Panc1 (cell line): ENCODE measurements around the gene CPNE9. TPM values are rescaled to one million over a fixed set of nuclear protein-coding genes. Genes with fewer than 3 reads are reported as not detected.

Source experiments
- ATAC-seq: fragments of 200-7000 bp; cut with Tn5 transposase; 2 replicates; pipeline ENCODE4 v1.9.1; 2020; ENCODE audit warnings: mild to moderate bottlenecking, moderate library complexity
- BruUV-seq: library from RNA; stranded (reverse); fragments of 400-500 nt; replicated peaks from 2 replicates; lab custom pipeline; 2021; lab: Mats Ljungman, UMichigan
- CTCF ChIA-PET: fragments of 300-600 bp; sonication (Branson Sonifier 250); formaldehyde crosslinking; loops from one replicate; lab custom pipeline; 2022; ENCODE audit warnings: antibody characterized with exemption; lab: Charles Lee
- POLR2A ChIA-PET: fragments of 300-600 bp; sonication (Branson Sonifier 250); formaldehyde crosslinking; loops from one replicate; lab custom pipeline; 2022; ENCODE audit warnings: antibody characterized with exemption; lab: Charles Lee
- DNase-seq: peaks from one replicate; pipeline ENCODE4 v3.0.0-alpha.2; 2010; ENCODE audit warnings: low read depth, low spot score
- H3K27ac ChIP-seq: 2 replicates; pipeline ENCODE4 v1.5.1; 2011; ENCODE audit warnings: mild to moderate bottlenecking, low read length, inconsistent platforms
- H3K27me3 ChIP-seq: fragments of 200-500 bp; sonication (Bioruptor generic); 2 replicates; pipeline ENCODE4 v1.6.0; 2014; ENCODE audit warnings: low read length, inconsistent platforms; ENCODE audit not compliant: control insufficient read depth, insufficient read depth
- H3K36me3 ChIP-seq: fragments of 200-500 bp; sonication (Bioruptor generic); 2 replicates; pipeline ENCODE4 v1.5.1; 2014; ENCODE audit warnings: inconsistent platforms, mild to moderate bottlenecking, low read length, moderate library complexity; ENCODE audit not compliant: control insufficient read depth, insufficient read depth
- H3K4me1 ChIP-seq: 2 replicates; pipeline ENCODE4 v1.5.1; 2011; ENCODE audit warnings: inconsistent platforms, mild to moderate bottlenecking, low read length, moderate library complexity; ENCODE audit not compliant: control insufficient read depth, insufficient read depth
- H3K4me3 ChIP-seq, 2 experiments: 2 replicates each; pipeline ENCODE4 v1.5.1; 2011 to 2012; ENCODE audit warnings: low read depth in 2 of 2, low read length in 2 of 2, mild to moderate bottlenecking in 2 of 2, inconsistent platforms in 1 of 2, moderate library complexity in 1 of 2
- H3K9me3 ChIP-seq: fragments of 200-500 bp; sonication (Bioruptor generic); 2 replicates; pipeline ENCODE4 v1.5.1; 2014; ENCODE audit warnings: low read depth, mild to moderate bottlenecking, inconsistent platforms, low read length, moderate library complexity; ENCODE audit not compliant: control insufficient read depth, insufficient read depth
- CTCF ChIP-seq: fragments of 450-650 bp; IDR thresholded peaks from 2 replicates; pipeline ENCODE4 v1.5.1; 2017; ENCODE audit warnings: mild to moderate bottlenecking
- POLR2AphosphoS5 ChIP-seq: IDR thresholded peaks from 2 replicates; pipeline ENCODE4 v1.6.1; 2012; ENCODE audit warnings: mild to moderate bottlenecking, low read depth, low read length, moderate library complexity
- REST ChIP-seq, 2 experiments: IDR thresholded peaks; 2 replicates each; pipeline ENCODE4 v1.6.1; 2011 to 2012; ENCODE audit warnings: low read depth in 2 of 2, control low read depth in 1 of 2, low read length in 1 of 2, mild to moderate bottlenecking in 1 of 2, moderate library complexity in 1 of 2; ENCODE audit not compliant: insufficient read depth in 1 of 2
- SIN3A ChIP-seq: IDR thresholded peaks from 2 replicates; pipeline ENCODE4 v1.6.1; 2012; ENCODE audit warnings: low read depth, mild to moderate bottlenecking, low read length, moderate library complexity, borderline replicate concordance; ENCODE audit not compliant: insufficient read depth
- TCF7L2 ChIP-seq: IDR thresholded peaks from 2 replicates; pipeline ENCODE4 v1.6.1; 2011; ENCODE audit warnings: mild to moderate bottlenecking, low read depth, low read length, inconsistent platforms
- in situ Hi-C: cut with HindIII; loops from 2 replicates; pipeline ENCODE4 v1.10.0; 2016; ENCODE audit warnings: low sequenced_read_pairs, low pct_unique_long_range_greater_than_20kb
- intact Hi-C: fragments of 100-400 bp; cut with micrococcal nuclease; formaldehyde crosslinking; loops from one replicate; pipeline ENCODE4 v1.10.0; 2022; ENCODE audit not compliant: unreplicated experiment
- total RNA-seq: library from RNA; stranded (reverse); gene quantifications from one replicate; pipeline ENCODE4 v1.2.1, GENCODE V29; 2021; ENCODE audit not compliant: unreplicated experiment

CPNE9 gene
- total RNA-seq, 1 experiment from 2014 or later = 0.13 TPM

- intact Hi-C loops = no loop called here
- Histone ChIP-seq H3K36me3 (peaks cover 3% of the 10 kb centered on the region), H3K27me3 (no peaks in the 10 kb centered on the region), H3K27ac (no peak overlapping the region), H3K4me1 (peaks cover 7% of the 10 kb centered on the region; the same call in 1 of the 2 replicates), H3K9me3 (no peaks in the 10 kb centered on the region), H3K4me3 (no peak overlapping the region)
- ATAC-seq (no peak), DNase-seq (no peak)
- POLR2A ChIA-PET = interaction anchor here (0.6 kb wide), 1 partner anchor 13 kb away, joined by 4 read pairs; no protein-coding TSS in a partner anchor
- BruUV-seq = no TSS peak
- in situ Hi-C loops = no loop called here
- no peak for TF ChIP-seq SIN3A
- no peak for TF ChIP-seq TCF7L2
- TF ChIP-seq POLR2AphosphoS5 = no peak
- TF ChIP-seq REST (IDR thresholded peaks at IDR 0.05; ENCODE audit: insufficient read depth in 1 of 2, low read depth in 2 of 2, low read length in 1 of 2) = no peak
- no peak for TF ChIP-seq CTCF
- CTCF ChIA-PET = interaction anchor here (0.6 kb wide), 1 partner anchor 9 kb away, joined by 3 read pairs; no protein-coding TSS in a partner anchor
Measured at GRCh38 chr3:9736831-9737230, 33.2 kb downstream of the CPNE9 start.

GRCh38 chr3:9739181-9739580 lies 35.5 kb downstream of the CPNE9 start:
- no peaks in the 10 kb centered on the region for H3K27me3 ChIP-seq
- no peak for ATAC-seq
- ChIA-PET POLR2A (no interaction called here), CTCF (no interaction called here)
- DNase-seq = no peak
- peaks cover 5% of the 10 kb centered on the region for H3K36me3 ChIP-seq
- no peak overlapping the region for H3K4me3 ChIP-seq
- in situ Hi-C loops (no loop called here), intact Hi-C loops (no loop called here)
- H3K27ac ChIP-seq = no peak overlapping the region
- H3K9me3 ChIP-seq = no peaks in the 10 kb centered on the region
- no peaks in the 10 kb centered on the region for H3K4me1 ChIP-seq
- no TSS peak for BruUV-seq
- no peak for TF ChIP-seq POLR2AphosphoS5
- no peak for TF ChIP-seq REST (IDR thresholded peaks at IDR 0.05; ENCODE audit: insufficient read depth in 1 of 2, low read depth in 2 of 2, low read length in 1 of 2)
- no peak for TF ChIP-seq CTCF
- no peak for TF ChIP-seq SIN3A
- no peak for TF ChIP-seq TCF7L2
